HFF-Myc (cell line): Measurements from ENCODE around the gene SLC6A1.

Source experiments
- DNase-seq: peaks from one replicate; pipeline ENCODE4 v3.0.0-alpha.2; 2011; ENCODE audit warnings: low read depth; ENCODE audit errors: extremely low read depth
- H3K4me3 ChIP-seq: replicated peaks from 2 replicates; pipeline ENCODE4 v1.5.1; 2011; ENCODE audit warnings: low read depth, mild to moderate bottlenecking, control low read depth, low read length
- TF ChIP-seq, protein P1 (sequence below): IDR thresholded peaks from 2 replicates; pipeline ENCODE4 v1.5.1; 2012; ENCODE audit warnings: mild to moderate bottlenecking, low read depth, low read length, control low read depth; ENCODE audit errors: missing control alignments

The SLC6A1 gene

DNA sequence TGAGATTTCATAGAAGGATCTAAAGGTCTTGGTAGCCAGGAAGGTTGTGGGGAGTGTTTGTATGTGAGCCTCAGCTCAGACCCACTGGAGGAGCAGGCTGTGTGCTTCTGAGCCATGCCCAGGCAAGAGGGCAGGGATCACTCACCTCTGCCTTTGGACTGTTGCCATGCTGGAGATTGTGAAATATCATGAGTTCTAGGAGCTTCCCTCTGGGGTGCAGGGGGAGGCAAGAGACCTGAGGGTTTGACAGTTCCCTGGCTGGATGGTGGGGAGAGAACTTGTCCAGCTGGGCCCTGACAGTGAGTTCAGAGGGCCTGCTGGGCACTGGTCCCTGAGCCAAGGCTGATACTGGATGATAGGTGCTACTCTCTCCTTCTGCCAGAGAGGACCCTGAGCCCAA, 6.0 kb downstream of the SLC6A1 start:
- no peak overlapping the region for H3K4me3 ChIP-seq
- TF ChIP-seq, protein P1, sequence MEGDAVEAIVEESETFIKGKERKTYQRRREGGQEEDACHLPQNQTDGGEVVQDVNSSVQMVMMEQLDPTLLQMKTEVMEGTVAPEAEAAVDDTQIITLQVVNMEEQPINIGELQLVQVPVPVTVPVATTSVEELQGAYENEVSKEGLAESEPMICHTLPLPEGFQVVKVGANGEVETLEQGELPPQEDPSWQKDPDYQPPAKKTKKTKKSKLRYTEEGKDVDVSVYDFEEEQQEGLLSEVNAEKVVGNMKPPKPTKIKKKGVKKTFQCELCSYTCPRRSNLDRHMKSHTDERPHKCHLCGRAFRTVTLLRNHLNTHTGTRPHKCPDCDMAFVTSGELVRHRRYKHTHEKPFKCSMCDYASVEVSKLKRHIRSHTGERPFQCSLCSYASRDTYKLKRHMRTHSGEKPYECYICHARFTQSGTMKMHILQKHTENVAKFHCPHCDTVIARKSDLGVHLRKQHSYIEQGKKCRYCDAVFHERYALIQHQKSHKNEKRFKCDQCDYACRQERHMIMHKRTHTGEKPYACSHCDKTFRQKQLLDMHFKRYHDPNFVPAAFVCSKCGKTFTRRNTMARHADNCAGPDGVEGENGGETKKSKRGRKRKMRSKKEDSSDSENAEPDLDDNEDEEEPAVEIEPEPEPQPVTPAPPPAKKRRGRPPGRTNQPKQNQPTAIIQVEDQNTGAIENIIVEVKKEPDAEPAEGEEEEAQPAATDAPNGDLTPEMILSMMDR: no peak
- no peak for DNase-seq

DNA sequence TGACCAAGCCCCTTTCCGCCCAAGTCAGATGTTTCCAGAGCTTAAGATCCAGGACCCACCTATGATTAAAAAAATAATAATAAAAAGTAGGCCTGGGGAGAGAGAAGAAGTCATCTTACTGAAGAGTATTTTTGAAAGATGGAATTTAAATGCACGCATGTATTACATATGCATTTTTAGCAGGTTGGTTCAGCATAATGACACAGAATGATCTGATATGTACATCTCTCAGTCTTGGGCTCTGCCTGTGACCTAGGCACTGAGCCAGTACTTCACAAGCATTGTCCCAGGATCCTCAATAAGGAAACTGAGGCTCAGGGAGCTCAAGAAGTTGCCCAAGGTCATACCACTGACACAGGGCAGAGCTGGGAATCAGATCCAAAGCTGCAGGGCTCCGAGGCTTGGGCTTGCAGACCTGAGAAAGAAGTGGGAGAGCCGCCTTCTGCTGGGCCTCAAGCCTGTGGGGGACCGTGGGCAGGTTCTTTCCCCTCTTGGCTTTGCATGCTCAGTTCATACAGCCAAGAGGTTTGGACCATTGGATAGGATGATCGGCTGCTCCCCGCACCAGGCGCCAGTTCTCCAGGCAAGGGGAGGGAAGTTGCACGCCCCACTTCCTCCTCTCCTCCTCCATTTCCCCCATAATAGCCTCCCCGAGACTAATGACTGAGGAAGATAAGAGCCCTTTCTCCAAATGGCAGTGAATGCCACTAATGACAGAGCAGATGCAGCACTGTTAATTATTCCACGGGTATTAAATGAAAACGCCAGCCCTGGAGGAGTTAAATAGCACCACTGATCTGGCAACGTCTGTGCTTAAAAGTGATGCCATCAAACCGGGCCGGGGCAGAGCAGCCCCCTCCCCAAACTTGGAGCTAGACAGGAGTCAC, 6.9 kb downstream of the SLC6A1 start:
- H3K4me3 ChIP-seq: no peak overlapping the region
- TF ChIP-seq, protein P1: no peak
- DNase-seq: no peak

DNA sequence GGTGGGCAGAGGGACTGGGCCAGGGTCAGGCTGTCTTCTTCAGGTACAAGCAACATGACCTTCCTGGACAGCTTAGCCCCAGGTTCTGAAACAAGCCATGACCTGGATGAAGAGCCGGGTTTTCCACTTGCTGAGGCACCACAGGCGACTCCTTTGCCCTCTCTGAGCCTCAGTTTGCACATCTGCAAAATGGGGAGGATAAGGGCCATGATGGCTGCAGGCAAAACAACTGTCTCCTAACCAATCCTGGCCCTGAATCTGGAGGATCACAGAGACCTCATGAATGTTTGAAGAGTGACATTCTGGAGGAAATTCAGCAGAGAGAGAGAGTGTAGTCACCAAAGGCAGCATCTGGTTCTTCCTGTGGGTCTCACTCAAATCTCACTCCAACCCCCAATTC, 8.0 kb downstream of the SLC6A1 start:
- H3K4me3 ChIP-seq: no peak overlapping the region
- TF ChIP-seq, protein P1: no peak
- no peak for DNase-seq

DNA sequence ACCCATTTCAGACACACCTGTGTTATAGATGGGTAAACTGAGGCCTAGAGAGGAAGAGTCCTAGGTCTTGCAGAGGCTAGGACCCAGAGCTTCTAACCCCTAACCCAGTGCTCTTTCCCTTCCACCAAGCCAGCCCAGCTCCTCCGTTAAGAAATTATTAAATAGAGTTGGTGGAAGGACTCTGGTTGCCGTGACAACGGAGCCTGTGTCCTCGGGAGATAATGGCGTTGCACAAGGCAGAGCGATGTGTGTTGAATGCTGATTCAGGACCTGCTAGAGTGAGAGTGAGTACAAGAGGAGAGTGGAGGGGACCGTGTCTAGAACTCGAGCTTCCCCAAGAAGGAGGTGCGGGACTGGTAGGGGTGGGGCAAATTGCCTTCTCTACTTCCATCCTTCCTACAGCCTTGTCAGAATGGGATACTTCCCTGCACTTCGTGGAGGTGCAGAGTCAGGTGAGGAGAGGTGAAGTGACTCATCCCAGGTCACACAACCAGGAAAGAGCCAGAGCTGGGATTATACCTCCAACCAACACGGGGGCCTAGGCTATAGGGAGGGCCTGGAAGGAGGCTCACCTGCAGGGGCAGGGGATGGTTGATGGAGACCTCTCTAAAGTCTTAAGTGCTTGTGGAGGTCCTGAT, 8.6 kb downstream of the SLC6A1 start:
- no peak for DNase-seq
- H3K4me3 ChIP-seq: no peak overlapping the region
- TF ChIP-seq, protein P1: no peak

DNA sequence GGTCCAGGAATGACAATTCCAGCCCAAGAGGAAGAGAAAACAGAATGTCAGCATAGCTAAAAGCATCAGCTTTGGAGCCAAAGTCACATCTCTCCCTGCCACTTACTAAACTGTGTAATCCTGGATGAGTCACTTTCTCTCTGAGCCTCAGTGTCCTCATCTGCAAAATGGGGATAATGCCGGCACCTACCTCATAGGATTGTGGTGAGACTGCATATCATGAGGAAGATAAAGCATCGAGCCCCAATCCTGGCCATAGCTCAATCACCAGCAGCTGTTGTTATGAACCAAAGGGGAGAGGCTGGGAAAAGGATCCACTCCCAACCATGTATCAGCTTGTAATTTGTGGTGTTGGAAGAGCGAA, 9.1 kb downstream of the SLC6A1 start:
- no peak for DNase-seq
- TF ChIP-seq, protein P1: no peak
- H3K4me3 ChIP-seq: no peak overlapping the region

DNA sequence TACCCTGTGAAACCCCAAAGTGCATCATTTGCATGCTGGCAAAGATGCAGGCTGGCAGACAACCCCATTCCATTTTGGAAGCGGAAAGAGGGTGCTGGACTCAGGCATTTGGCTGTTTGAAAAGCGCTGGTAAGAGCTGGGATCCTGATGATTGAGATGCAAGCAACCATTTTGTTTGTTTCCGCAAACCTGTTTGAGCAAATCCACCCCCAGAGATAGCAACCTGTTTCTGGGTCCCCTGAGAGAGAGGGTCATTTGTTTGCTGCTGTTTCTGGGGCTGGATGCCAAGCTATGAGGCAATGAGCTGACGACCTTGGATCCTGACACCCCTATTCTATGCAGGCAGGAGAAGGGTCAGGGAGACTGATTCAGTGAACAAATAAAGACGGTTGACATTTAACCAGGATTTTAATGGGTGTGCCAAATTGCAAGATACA, 9.8 kb downstream of the SLC6A1 start:
- no peak overlapping the region for H3K4me3 ChIP-seq
- TF ChIP-seq, protein P1: no peak
- no peak for DNase-seq
